Keratinocyte (primary cell): ENCODE results near the gene KLHL29.

Experiments used
- EZH2 ChIP-seq: IDR thresholded peaks from one replicate; pipeline ENCODE4 v1.6.1; 2012; ENCODE audit warnings: inconsistent platforms, mild to moderate bottlenecking, low read length, moderate library complexity
- TF ChIP-seq, protein P1 (sequence below), 3 experiments: IDR thresholded peaks in 1 of 3; conservative IDR thresholded peaks in 1 of 3; optimal IDR thresholded peaks in 1 of 3; 2 replicates in 2 of 3; 3 replicates in 1 of 3; pipeline versions ENCODE3 to v1.5.1; 2011; ENCODE audit warnings: low read length in 3 of 3, mild to moderate bottlenecking in 3 of 3, moderate library complexity in 2 of 3, control low read depth in 1 of 3, inconsistent platforms in 1 of 3; ENCODE audit not compliant: insufficient read depth in 2 of 3; ENCODE audit errors: extremely low read depth in 1 of 3

DNA sequence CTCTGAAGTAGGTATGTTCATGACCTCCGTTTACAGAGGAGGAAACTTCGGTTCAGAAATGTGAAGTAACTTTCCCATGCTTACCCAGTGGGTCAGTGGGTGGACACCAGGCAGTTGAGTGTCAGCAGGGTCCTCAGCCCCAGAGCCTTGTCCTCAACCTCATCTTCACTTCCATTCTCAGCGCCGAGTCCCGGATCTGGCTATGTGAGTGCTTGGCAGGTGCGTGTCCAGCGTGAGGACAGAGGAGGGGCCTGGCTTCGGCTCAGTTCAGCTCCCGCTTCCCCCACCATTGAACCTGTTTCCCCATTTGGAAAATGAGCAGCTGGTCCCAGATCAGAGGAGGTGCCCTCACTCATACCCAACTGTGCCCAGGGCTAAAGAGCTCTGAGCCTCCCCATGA is 274.3 kb downstream of the KLHL29 start:
- TF ChIP-seq, protein P1, sequence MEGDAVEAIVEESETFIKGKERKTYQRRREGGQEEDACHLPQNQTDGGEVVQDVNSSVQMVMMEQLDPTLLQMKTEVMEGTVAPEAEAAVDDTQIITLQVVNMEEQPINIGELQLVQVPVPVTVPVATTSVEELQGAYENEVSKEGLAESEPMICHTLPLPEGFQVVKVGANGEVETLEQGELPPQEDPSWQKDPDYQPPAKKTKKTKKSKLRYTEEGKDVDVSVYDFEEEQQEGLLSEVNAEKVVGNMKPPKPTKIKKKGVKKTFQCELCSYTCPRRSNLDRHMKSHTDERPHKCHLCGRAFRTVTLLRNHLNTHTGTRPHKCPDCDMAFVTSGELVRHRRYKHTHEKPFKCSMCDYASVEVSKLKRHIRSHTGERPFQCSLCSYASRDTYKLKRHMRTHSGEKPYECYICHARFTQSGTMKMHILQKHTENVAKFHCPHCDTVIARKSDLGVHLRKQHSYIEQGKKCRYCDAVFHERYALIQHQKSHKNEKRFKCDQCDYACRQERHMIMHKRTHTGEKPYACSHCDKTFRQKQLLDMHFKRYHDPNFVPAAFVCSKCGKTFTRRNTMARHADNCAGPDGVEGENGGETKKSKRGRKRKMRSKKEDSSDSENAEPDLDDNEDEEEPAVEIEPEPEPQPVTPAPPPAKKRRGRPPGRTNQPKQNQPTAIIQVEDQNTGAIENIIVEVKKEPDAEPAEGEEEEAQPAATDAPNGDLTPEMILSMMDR (optimal IDR thresholded peaks at IDR 0.05 in 1 of 3, IDR thresholded peaks at IDR 0.05 in 1 of 3, conservative IDR thresholded peaks at IDR 0.05 in 1 of 3; ENCODE audit: extremely low read depth in 1 of 3, insufficient read depth in 2 of 3, low read length in 3 of 3), result no peak
- no peak for TF ChIP-seq EZH2
